ENCODE measurements around the gene DKK3. TPM values are rescaled to one million over a fixed set of nuclear protein-coding genes. Genes with fewer than 3 reads are reported as not detected.

DKK3 gene
- total and polyA plus RNA-seq, 8 donors: 21.8 to 63.8 (median 37.6) TPM

- Histone ChIP-seq H3K4me3 (no peak overlapping the region), H3K36me3 (peaks cover 14 to 92% (median 83%) of the 10 kb centered on the region in 4 donors), H3K27ac (no peak overlapping the region), H3K27me3 (no peaks in the 10 kb centered on the region), H3K4me1 (peaks cover 0 to 14% (median 0%) of the 10 kb centered on the region in 4 donors), H3K9me3 (no peaks in the 10 kb centered on the region)
- DNase-seq: no peak
- intact Hi-C loops (cut with DNase I; ENCODE audit: low total_unique reads): no loop called here
- no peak for TF ChIP-seq POLR2A (IDR thresholded peaks at IDR 0.05)
- TF ChIP-seq EP300 (IDR thresholded peaks at IDR 0.05): no peak
- TF ChIP-seq, protein P1, sequence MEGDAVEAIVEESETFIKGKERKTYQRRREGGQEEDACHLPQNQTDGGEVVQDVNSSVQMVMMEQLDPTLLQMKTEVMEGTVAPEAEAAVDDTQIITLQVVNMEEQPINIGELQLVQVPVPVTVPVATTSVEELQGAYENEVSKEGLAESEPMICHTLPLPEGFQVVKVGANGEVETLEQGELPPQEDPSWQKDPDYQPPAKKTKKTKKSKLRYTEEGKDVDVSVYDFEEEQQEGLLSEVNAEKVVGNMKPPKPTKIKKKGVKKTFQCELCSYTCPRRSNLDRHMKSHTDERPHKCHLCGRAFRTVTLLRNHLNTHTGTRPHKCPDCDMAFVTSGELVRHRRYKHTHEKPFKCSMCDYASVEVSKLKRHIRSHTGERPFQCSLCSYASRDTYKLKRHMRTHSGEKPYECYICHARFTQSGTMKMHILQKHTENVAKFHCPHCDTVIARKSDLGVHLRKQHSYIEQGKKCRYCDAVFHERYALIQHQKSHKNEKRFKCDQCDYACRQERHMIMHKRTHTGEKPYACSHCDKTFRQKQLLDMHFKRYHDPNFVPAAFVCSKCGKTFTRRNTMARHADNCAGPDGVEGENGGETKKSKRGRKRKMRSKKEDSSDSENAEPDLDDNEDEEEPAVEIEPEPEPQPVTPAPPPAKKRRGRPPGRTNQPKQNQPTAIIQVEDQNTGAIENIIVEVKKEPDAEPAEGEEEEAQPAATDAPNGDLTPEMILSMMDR (IDR thresholded peaks at IDR 0.05): no peak
- no peak for TF ChIP-seq POLR2AphosphoS5 (IDR thresholded peaks at IDR 0.05)
- 91 to 95% (median 93%) methylated on average over 2 of the region's 2 CpGs for WGBS, 5 donors
Observed at GRCh38 chr11:11946878-11947277, 61.5 kb downstream of the DKK3 start.

- no peaks in the 10 kb centered on the region for H3K9me3 ChIP-seq
- intact Hi-C loops (cut with DNase I; ENCODE audit: low total_unique reads): no loop called here
- no peak for DNase-seq
- no peaks in the 10 kb centered on the region for H3K27me3 ChIP-seq
- peaks cover 9 to 92% (median 82%) of the 10 kb centered on the region in 4 donors for H3K36me3 ChIP-seq
- WGBS, 5 donors: 83 to 93% (median 88%) methylated on average over 2 of the region's 2 CpGs
- peaks cover 0 to 14% (median 0%) of the 10 kb centered on the region in 4 donors for H3K4me1 ChIP-seq
- H3K27ac ChIP-seq: no peak overlapping the region
- H3K4me3 ChIP-seq: no peak overlapping the region
- TF ChIP-seq POLR2AphosphoS5 (IDR thresholded peaks at IDR 0.05) (no peak), EP300 (IDR thresholded peaks at IDR 0.05) (no peak), POLR2A (IDR thresholded peaks at IDR 0.05) (no peak)
- TF ChIP-seq, protein P1 (IDR thresholded peaks at IDR 0.05): no peak
Observed at GRCh38 chr11:11946180-11946579, 62.2 kb downstream of the DKK3 start.

DNA sequence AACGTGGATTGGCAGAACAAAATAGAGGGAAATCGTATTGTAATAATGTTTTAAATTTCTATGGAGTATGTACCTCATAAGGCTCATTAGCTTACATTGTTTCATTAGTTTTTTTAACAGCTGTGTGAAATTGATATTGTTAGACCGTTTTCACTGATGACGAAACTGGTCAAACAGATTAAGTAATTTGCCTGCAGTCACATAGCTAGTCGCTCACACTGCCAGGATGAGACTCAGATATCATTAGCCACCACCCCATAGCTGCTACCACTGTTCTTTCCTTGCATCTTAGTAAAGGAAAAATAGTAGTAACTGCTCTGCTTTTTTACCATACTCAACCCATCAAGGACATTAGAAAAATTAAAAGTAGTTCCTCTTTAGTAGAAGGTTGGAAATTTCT, 64.0 kb downstream of the DKK3 start:
- no peaks in the 10 kb centered on the region for H3K9me3 ChIP-seq
- peaks cover 0 to 13% (median 0%) of the 10 kb centered on the region in 4 donors for H3K4me1 ChIP-seq
- TF ChIP-seq, protein P1 (IDR thresholded peaks at IDR 0.05): no peak
- no peak for TF ChIP-seq POLR2A (IDR thresholded peaks at IDR 0.05)
- TF ChIP-seq POLR2AphosphoS5 (IDR thresholded peaks at IDR 0.05): no peak
- WGBS, 5 donors: 85 to 93% (median 90%) methylated on average over 5 of the region's 5 CpGs
- no peak overlapping the region for H3K27ac ChIP-seq
- H3K36me3 ChIP-seq: peaks cover 9 to 94% (median 82%) of the 10 kb centered on the region in 4 donors
- H3K4me3 ChIP-seq: no peak overlapping the region
- DNase-seq: no peak
- no peaks in the 10 kb centered on the region for H3K27me3 ChIP-seq
- intact Hi-C loops (cut with DNase I; ENCODE audit: low total_unique reads): no loop called here

DNA sequence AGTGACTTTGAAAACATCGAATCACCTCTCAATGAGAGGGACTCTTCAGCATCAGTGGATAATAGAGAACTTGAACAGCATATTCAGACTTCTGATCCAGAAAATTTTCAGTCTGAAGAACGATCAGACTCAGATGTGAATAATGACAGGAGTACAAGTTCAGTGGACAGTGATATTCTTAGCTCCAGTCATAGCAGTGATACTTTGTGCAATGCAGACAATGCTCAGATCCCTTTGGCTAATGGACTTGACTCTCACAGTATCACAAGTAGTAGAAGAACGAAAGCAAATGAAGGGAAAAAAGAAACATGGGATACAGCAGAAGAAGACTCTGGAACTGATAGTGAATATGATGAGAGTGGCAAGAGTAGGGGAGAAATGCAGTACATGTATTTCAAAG, 65.8 kb downstream of the DKK3 start:
- intact Hi-C loops (cut with DNase I; ENCODE audit: low total_unique reads): no loop called here

More for the DNA sequence above, 65.8 kb downstream of the DKK3 start:
- Histone ChIP-seq H3K9me3 (no peaks in the 10 kb centered on the region), H3K4me3 (no peak overlapping the region), H3K36me3 (peaks cover 15 to 96% (median 87%) of the 10 kb centered on the region in 4 donors), H3K4me1 (peaks cover 0 to 1% (median 0%) of the 10 kb centered on the region in 4 donors), H3K27me3 (no peaks in the 10 kb centered on the region), H3K27ac (no peak overlapping the region)
- no peak for DNase-seq
- TF ChIP-seq, protein P1 (IDR thresholded peaks at IDR 0.05): no peak
- TF ChIP-seq POLR2A (IDR thresholded peaks at IDR 0.05) (no peak), POLR2AphosphoS5 (IDR thresholded peaks at IDR 0.05) (no peak), EP300 (IDR thresholded peaks at IDR 0.05) (no peak)
- WGBS, 5 donors: 90 to 93% (median 92%) methylated on average over 3 of the region's 3 CpGs
